H1 (cell line): Measurements from ENCODE around the gene CBLN3. TPM values are rescaled to one million over a fixed set of nuclear protein-coding genes. Genes with fewer than 3 reads are reported as not detected.

Experiments
- CTBP2 ChIP-seq: IDR thresholded peaks from 2 replicates; pipeline ENCODE4 v1.7.0; 2011; ENCODE audit warnings: borderline replicate concordance, mild to moderate bottlenecking, moderate library complexity, mixed read lengths, low read length; ENCODE audit not compliant: insufficient read depth, insufficient read length
- CTCF ChIP-seq, 3 experiments: IDR thresholded peaks; 1 replicate in 2 of 3; 2 replicates in 1 of 3; pipeline versions ENCODE4 v1.5.1 to v1.6.1; 2011; ENCODE audit warnings: low read length in 3 of 3, mild to moderate bottlenecking in 3 of 3, inconsistent platforms in 2 of 3, low read depth in 1 of 3, moderate library complexity in 1 of 3; ENCODE audit not compliant: insufficient read depth in 1 of 3; ENCODE audit errors: control extremely low read depth in 1 of 3
- GABPA ChIP-seq: IDR thresholded peaks from 2 replicates; pipeline ENCODE4 v1.6.1; 2011; ENCODE audit warnings: mild to moderate bottlenecking, low read length, moderate library complexity, borderline replicate concordance; ENCODE audit not compliant: insufficient read depth
- HDAC2 ChIP-seq, 2 experiments: fragments of 300-600 bp in 1 of 2; sonication (generic) in 1 of 2; IDR thresholded peaks; 2 replicates each; pipeline ENCODE4 v1.6.1; 2011 to 2012; ENCODE audit warnings: low read depth in 2 of 2, low read length in 2 of 2, mild to moderate bottlenecking in 2 of 2, moderate library complexity in 2 of 2, borderline replicate concordance in 1 of 2, inconsistent platforms in 1 of 2
- HDAC6 ChIP-seq: IDR thresholded peaks from one replicate; pipeline ENCODE4 v1.7.1; 2012; ENCODE audit warnings: low read depth, mild to moderate bottlenecking, inconsistent platforms, low read length, moderate library complexity
- JUND ChIP-seq: IDR thresholded peaks from 2 replicates; pipeline ENCODE4 v1.6.1; 2011; ENCODE audit warnings: mild to moderate bottlenecking, improper control_type of control experiment, low read length
- KDM4A ChIP-seq: IDR thresholded peaks from one replicate; pipeline ENCODE4 v1.7.1; 2012; ENCODE audit warnings: low read depth, mild to moderate bottlenecking, moderate library complexity, low read length, inconsistent platforms; ENCODE audit not compliant: severe bottlenecking
- NRF1 ChIP-seq: IDR thresholded peaks from 2 replicates; pipeline ENCODE4 v1.6.1; 2011; ENCODE audit warnings: mild to moderate bottlenecking, low read depth, low read length, improper control_type of control experiment
- POLR2A ChIP-seq, 2 experiments: IDR thresholded peaks; 1 replicate in 1 of 2; 2 replicates in 1 of 2; pipeline ENCODE4 v1.6.1; 2011; ENCODE audit warnings: low read depth in 2 of 2, low read length in 2 of 2, mild to moderate bottlenecking in 2 of 2; ENCODE audit errors: control extremely low read depth in 1 of 2
- SIN3A ChIP-seq, 2 experiments: IDR thresholded peaks in 1 of 2; conservative IDR thresholded peaks in 1 of 2; 2 replicates each; pipeline ENCODE4 v1.6.1; 2011 to 2012; ENCODE audit warnings: low read length in 2 of 2, improper control_type of control experiment in 1 of 2, low read depth in 1 of 2, mild to moderate bottlenecking in 1 of 2
- SP4 ChIP-seq: IDR thresholded peaks from 2 replicates; pipeline ENCODE4 v1.6.1; 2012; ENCODE audit warnings: low read length, inconsistent platforms
- USF2 ChIP-seq: IDR thresholded peaks from 2 replicates; pipeline ENCODE4 v1.6.1; 2011; ENCODE audit warnings: low read length, improper control_type of control experiment
- polyA plus RNA-seq, 7 experiments: library from polyadenylated mRNA; depleted of rRNA in 3 of 7; stranded (reverse) in 5 of 7; unstranded in 2 of 7; fragments of >200 nt in 5 of 7; fragments of 200-250 nt in 2 of 7; gene quantifications; 1 replicate in 5 of 7; 2 replicates in 1 of 7; 4 replicates in 1 of 7; pipeline versions ENCODE4 v1.2.1 to v1.2.3, GENCODE V29; 2011 to 2013; ENCODE audit warnings: missing spikeins in 2 of 7, mixed read lengths in 2 of 7
- total RNA-seq: library from RNA; stranded (reverse); fragmentation: NEBNext Ultra II Directional; extraction: Animal tissue kit (Norgen Biotek cat#: 25700); gene quantifications from 2 replicates; pipeline ENCODE4 v1.2.1, GENCODE V29; 2021

CBLN3 gene
- total and polyA plus RNA-seq, 2 of the 8 experiments (the other 6 are each of a cell fraction or from before 2014, with no cell fraction given), result 0.54 to 1.00 TPM

- TF ChIP-seq HDAC6, result no peak
- TF ChIP-seq SP4, result no peak
- 0 out of 4 replicates have a peak, but pooled peaks of 1 of the 2 experiments have one; percentile 14 for TF ChIP-seq SIN3A (conservative IDR thresholded peaks at IDR 0.05 in 1 of 2, IDR thresholded peaks at IDR 0.05 in 1 of 2; ENCODE audit: low read depth in 1 of 2, low read length in 2 of 2)
- no peak for TF ChIP-seq HDAC2 (IDR thresholded peaks at IDR 0.05; ENCODE audit: borderline replicate concordance in 1 of 2, low read depth in 2 of 2, low read length in 2 of 2)
- TF ChIP-seq NRF1, result no peak
- no peak for TF ChIP-seq USF2
- no peak for TF ChIP-seq GABPA
- TF ChIP-seq CTCF (IDR thresholded peaks at IDR 0.05; ENCODE audit: control extremely low read depth in 1 of 3, insufficient read depth in 1 of 3, low read depth in 1 of 3, low read length in 3 of 3), result no peak
- no peak for TF ChIP-seq JUND
- peak; percentile 29 for TF ChIP-seq CTBP2
- no peak for TF ChIP-seq POLR2A (IDR thresholded peaks at IDR 0.05; ENCODE audit: control extremely low read depth in 1 of 2, low read depth in 2 of 2, low read length in 2 of 2)
- peak; percentile 44 for TF ChIP-seq KDM4A
Measured at GRCh38 chr14:24398653-24399446, 30.6 kb downstream of the CBLN3 start, which contains the start of gene NYNRIN (continued).
